GM10266 (cell line): ENCODE measurements around the gene UBE2M.
A peak's percentile ranks its signal among the peaks of the same experiment; 100 is the strongest.

Experiments
- DNase-seq: peaks from one replicate; pipeline ENCODE4 v3.0.0; 2012; ENCODE audit errors: extremely low spot score
- CTCF ChIP-seq: IDR thresholded peaks from 2 replicates; pipeline ENCODE4 v1.5.1; 2012; ENCODE audit warnings: mild to moderate bottlenecking, low read depth; ENCODE audit not compliant: control insufficient read depth, insufficient read depth; ENCODE audit errors: missing control alignments

UBE2M gene

GRCh38 chr19:58572818-58573657, 14.6 kb upstream of the UBE2M start, which contains the start of gene MZF1:
MZF1 (minus strand) TSS chr19:58573335; CDS start chr19:58571389, 1,946 bp downstream.
- TF ChIP-seq CTCF = no peak
- peak; percentile 97 for DNase-seq

- no peak for TF ChIP-seq CTCF
- DNase-seq = no peak
Observed at GRCh38 chr19:58572026-58572817, 13.8 kb upstream of the UBE2M start.

- TF ChIP-seq CTCF = no peak
- DNase-seq = no peak
Observed at GRCh38 chr19:58571575-58571947, 13.2 kb upstream of the UBE2M start.

GRCh38 chr19:58570770-58571574, 12.6 kb upstream of the UBE2M start:
- no peak for TF ChIP-seq CTCF
- DNase-seq = no peak

- no peak for TF ChIP-seq CTCF
Observed at GRCh38 chr19:58569943-58570670, 11.7 kb upstream of the UBE2M start.

GRCh38 chr19:58569191-58569942, 11.0 kb upstream of the UBE2M start:
- TF ChIP-seq CTCF = no peak
- DNase-seq = no peak

More at GRCh38 chr19:58569943-58570670, 11.7 kb upstream of the UBE2M start:
- DNase-seq = no peak
